ENCODE results near the gene ZFP36L1. TPM values are rescaled to one million over a fixed set of nuclear protein-coding genes. Genes with fewer than 3 reads are reported as not detected.

The ZFP36L1 gene
- total RNA-seq, 2 donors from 2014 or later: 99.4 to 99.6 TPM

DNA sequence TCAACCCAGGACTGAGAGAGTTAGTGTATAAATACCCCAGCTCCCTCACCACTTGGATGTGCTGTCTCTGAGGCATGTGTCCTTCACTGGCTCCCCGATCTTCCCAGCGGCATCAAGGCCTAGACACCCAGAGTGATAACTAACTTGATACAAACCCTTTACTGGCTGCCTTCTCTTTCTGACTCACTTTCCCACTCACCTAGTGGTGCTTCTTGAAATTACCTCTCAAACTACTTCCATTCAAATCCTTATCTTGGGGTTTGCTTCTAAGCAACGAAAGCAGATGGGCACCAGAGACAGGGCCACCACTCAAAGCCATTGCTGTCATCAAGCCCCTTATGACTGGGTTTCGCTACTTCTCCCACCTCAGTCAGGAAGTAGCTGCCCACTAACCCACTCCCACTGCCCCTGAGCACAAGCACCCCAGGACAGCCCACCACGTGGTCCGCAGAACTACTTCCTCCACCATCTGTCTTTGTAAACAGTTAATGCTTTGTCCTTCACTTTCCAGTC, 17.2 kb downstream of the ZFP36L1 start:
- peaks cover 12% of the 10 kb centered on the region for H3K4me1 ChIP-seq (ENCODE audit: control insufficient read depth, insufficient read depth, low read length)
- H3K36me3 ChIP-seq (ENCODE audit: control insufficient read depth, insufficient read depth, low read length): no peaks in the 10 kb centered on the region
- peaks cover 19% of the 10 kb centered on the region for H3K9me3 Mint-ChIP-seq
- H3K4me3 Mint-ChIP-seq: no peak overlapping the region
- no peak overlapping the region for H3K27ac ChIP-seq (ENCODE audit: low read depth, low read length)
- H3K4me3 ChIP-seq (ENCODE audit: low read length): no peak overlapping the region
- no peak overlapping the region for H3K27ac Mint-ChIP-seq
- H3K9me3 ChIP-seq (ENCODE audit: control insufficient read depth, low read length): no peaks in the 10 kb centered on the region
- no peaks in the 10 kb centered on the region for H3K27me3 ChIP-seq (ENCODE audit: control insufficient read depth, insufficient read depth, low read length, poor library complexity, severe bottlenecking)
- peaks cover 4% of the 10 kb centered on the region for H3K27me3 Mint-ChIP-seq (ENCODE audit: insufficient read depth)
- H3K36me3 Mint-ChIP-seq (ENCODE audit: low read depth): no peaks in the 10 kb centered on the region
- peaks cover 21% of the 10 kb centered on the region for H3K4me1 Mint-ChIP-seq
- H3K9ac ChIP-seq (ENCODE audit: extremely low read depth, low read length, poor library complexity, severe bottlenecking): no peak overlapping the region
- TF ChIP-seq, protein P1, sequence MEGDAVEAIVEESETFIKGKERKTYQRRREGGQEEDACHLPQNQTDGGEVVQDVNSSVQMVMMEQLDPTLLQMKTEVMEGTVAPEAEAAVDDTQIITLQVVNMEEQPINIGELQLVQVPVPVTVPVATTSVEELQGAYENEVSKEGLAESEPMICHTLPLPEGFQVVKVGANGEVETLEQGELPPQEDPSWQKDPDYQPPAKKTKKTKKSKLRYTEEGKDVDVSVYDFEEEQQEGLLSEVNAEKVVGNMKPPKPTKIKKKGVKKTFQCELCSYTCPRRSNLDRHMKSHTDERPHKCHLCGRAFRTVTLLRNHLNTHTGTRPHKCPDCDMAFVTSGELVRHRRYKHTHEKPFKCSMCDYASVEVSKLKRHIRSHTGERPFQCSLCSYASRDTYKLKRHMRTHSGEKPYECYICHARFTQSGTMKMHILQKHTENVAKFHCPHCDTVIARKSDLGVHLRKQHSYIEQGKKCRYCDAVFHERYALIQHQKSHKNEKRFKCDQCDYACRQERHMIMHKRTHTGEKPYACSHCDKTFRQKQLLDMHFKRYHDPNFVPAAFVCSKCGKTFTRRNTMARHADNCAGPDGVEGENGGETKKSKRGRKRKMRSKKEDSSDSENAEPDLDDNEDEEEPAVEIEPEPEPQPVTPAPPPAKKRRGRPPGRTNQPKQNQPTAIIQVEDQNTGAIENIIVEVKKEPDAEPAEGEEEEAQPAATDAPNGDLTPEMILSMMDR (conservative IDR thresholded peaks at IDR 0.05): peak; percentile 68
- DNase-seq: peak; percentile 47
- 87% methylated on average over 4 to 6 of the region's 6 CpGs for WGBS, 2 experiments (ENCODE audit: insufficient coverage in 1 of 2, insufficient read length in 1 of 2)

DNA sequence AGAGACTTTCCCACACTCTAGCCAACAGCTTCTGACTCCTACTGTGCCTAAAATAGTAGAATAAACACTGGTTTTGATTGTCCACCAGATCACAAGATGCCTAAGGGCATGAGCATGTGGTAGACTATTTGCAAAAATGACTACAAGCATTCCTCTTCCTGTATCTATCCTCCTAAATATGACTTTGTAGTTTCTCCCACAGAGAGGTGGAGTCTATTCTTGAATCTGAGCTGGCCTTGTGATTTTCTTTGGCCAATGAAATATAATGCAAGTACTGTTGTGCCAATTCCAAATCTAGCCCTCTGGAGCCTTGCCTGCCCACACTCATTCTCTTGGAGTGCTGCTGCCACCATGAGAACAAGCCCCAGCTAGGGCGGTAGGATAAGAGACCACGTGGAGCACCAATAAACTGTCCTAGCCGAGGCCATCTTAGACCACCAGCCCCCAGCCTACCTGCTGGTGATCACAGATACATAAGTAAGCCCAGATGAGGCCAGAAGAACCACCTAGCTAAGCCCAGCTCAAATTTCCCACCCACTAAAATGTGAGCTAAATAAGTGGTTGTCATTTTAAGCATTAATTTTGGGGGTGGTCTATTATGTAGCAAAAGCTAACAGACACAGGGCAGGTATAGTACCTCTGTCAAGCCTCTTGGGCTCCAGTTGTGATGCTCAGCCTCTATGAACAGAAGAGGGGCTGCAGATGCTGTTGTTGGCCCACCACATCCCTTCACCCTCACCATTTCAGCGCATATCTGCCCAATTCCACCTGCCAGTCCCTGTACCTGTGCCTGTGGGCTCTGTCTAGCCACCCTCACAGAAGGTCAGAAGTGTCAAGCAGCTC, 17.9 kb downstream of the ZFP36L1 start:
- TF ChIP-seq, protein P1 (conservative IDR thresholded peaks at IDR 0.05): no peak
- H3K9me3 ChIP-seq (ENCODE audit: control insufficient read depth, low read length): no peaks in the 10 kb centered on the region
- H3K9ac ChIP-seq (ENCODE audit: extremely low read depth, low read length, poor library complexity, severe bottlenecking): no peak overlapping the region
- 86 to 92% methylated on average over 3 to 4 of the region's 4 CpGs for WGBS, 2 experiments (ENCODE audit: insufficient coverage in 1 of 2, insufficient read length in 1 of 2)
- H3K27me3 ChIP-seq (ENCODE audit: control insufficient read depth, insufficient read depth, low read length, poor library complexity, severe bottlenecking): no peaks in the 10 kb centered on the region
- H3K4me3 ChIP-seq (ENCODE audit: low read length): no peak overlapping the region
- Mint-ChIP-seq H3K36me3 (ENCODE audit: low read depth) (no peaks in the 10 kb centered on the region), H3K27me3 (ENCODE audit: insufficient read depth) (peaks cover 4% of the 10 kb centered on the region), H3K9me3 (peaks cover 19% of the 10 kb centered on the region), H3K27ac (no peak overlapping the region), H3K4me1 (peaks cover 15% of the 10 kb centered on the region), H3K4me3 (no peak overlapping the region)
- DNase-seq: peak; percentile 17
- no peaks in the 10 kb centered on the region for H3K36me3 ChIP-seq (ENCODE audit: control insufficient read depth, insufficient read depth, low read length)
- no peak overlapping the region for H3K27ac ChIP-seq (ENCODE audit: low read depth, low read length)
- H3K4me1 ChIP-seq (ENCODE audit: control insufficient read depth, insufficient read depth, low read length): peaks cover 5% of the 10 kb centered on the region

DNA sequence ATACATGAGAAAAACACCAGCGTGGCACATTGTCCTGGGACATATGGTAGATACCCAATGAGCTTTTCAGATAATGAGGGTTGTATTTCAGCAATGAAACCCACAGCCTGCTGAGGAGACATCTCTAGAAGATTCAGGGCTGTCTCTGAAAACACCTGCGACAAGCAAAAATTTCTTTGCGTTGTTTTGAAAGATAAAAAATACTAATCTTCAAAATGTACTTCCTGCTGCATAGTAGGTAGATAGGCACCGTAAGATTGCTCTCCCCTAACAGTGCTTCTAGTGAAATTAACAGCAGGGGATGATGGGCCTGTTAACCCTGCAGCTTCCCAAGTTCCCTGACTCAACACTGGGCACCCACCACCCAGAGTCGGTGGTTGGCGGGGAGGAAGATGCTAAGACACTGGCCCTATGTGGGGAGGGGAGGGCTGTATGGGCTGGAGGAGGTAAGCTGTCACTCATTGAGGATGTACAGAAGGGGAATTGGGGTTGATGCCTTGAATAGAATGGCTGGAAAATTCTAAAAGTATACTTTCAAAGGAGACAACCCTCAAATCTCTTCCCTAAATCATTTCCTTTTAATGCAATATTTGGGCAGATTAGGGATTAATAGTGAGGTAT, 20.0 kb downstream of the ZFP36L1 start:
- Mint-ChIP-seq H3K9me3 (peaks cover 19% of the 10 kb centered on the region), H3K4me1 (peaks cover 1% of the 10 kb centered on the region), H3K27me3 (ENCODE audit: insufficient read depth) (peaks cover 4% of the 10 kb centered on the region), H3K4me3 (no peak overlapping the region), H3K27ac (no peak overlapping the region), H3K36me3 (ENCODE audit: low read depth) (no peaks in the 10 kb centered on the region)
- H3K27ac ChIP-seq (ENCODE audit: low read depth, low read length): no peak overlapping the region
- no peak for DNase-seq
- H3K27me3 ChIP-seq (ENCODE audit: control insufficient read depth, insufficient read depth, low read length, poor library complexity, severe bottlenecking): no peaks in the 10 kb centered on the region
- no peaks in the 10 kb centered on the region for H3K9me3 ChIP-seq (ENCODE audit: control insufficient read depth, low read length)
- no peaks in the 10 kb centered on the region for H3K4me1 ChIP-seq (ENCODE audit: control insufficient read depth, insufficient read depth, low read length)
- TF ChIP-seq, protein P1 (conservative IDR thresholded peaks at IDR 0.05): no peak
- 89 to 100% methylated on average over 1 to 6 of the region's 6 CpGs for WGBS, 2 experiments (ENCODE audit: insufficient coverage in 1 of 2, insufficient read length in 1 of 2)
- no peak overlapping the region for H3K4me3 ChIP-seq (ENCODE audit: low read length)
- H3K36me3 ChIP-seq (ENCODE audit: control insufficient read depth, insufficient read depth, low read length): no peaks in the 10 kb centered on the region
- H3K9ac ChIP-seq (ENCODE audit: extremely low read depth, low read length, poor library complexity, severe bottlenecking): no peak overlapping the region
